ENCODE measurements around the gene MROH7. TPM values are rescaled to one million over a fixed set of nuclear protein-coding genes. Genes with fewer than 3 reads are reported as not detected.

The MROH7 gene
- total and polyA plus RNA-seq, 2 of the 13 experiments (the other 11 are each of a cell fraction or from before 2014, with no cell fraction given), result 0.09 TPM

- H4K20me1 ChIP-seq (ENCODE audit: insufficient read depth, low read length), result peaks cover 2% of the 10 kb centered on the region; the same call in 1 of the 2 replicates
- no TSS peak for BruUV-seq (replicated peaks)
- no peak for TF ChIP-seq SMARCC2 (IDR thresholded peaks at IDR 0.05)
- TF ChIP-seq ZNF251 (CRISPR knock-in tag; IDR thresholded peaks at IDR 0.05), result no peak
- TF ChIP-seq CREBL2 (CRISPR knock-in tag; IDR thresholded peaks at IDR 0.05; ENCODE audit: borderline replicate concordance), result no peak
- TF ChIP-seq BATF2 (CRISPR knock-in tag; IDR thresholded peaks at IDR 0.05), result no peak
- TF ChIP-seq ZNF772 (CRISPR knock-in tag; IDR thresholded peaks at IDR 0.05), result no peak
- no peak for TF ChIP-seq ZNF33A (CRISPR knock-in tag; IDR thresholded peaks at IDR 0.05; ENCODE audit: borderline replicate concordance)
- TF ChIP-seq MZF1 (CRISPR knock-in tag; IDR thresholded peaks at IDR 0.05; ENCODE audit: borderline replicate concordance), result no peak
- no peak for TF ChIP-seq HNF4A (CRISPR knock-in tag; IDR thresholded peaks at IDR 0.05)
- no peak for TF ChIP-seq DRAP1 (CRISPR knock-in tag; IDR thresholded peaks at IDR 0.05)
- no peak for TF ChIP-seq ZNF276 (CRISPR knock-in tag; IDR thresholded peaks at IDR 0.05; ENCODE audit: low read depth)
- FAIRE-seq (no peak), DNase-seq (ENCODE audit: low spot score) (no peak), ATAC-seq (no peak)
- CTCF ChIA-PET (ENCODE audit: low intra/inter-chr PET ratio, low total read pairs), result no interaction called here
- 69% methylated on average over 6 of the region's 6 CpGs for WGBS (ENCODE audit: low lambda C conversion rate)
- POLR2A ChIA-PET, result no interaction called here
- H3K79me2 ChIP-seq (ENCODE audit: insufficient read depth, low read length), result no peaks in the 10 kb centered on the region
- intact Hi-C loops (cut with micrococcal nuclease; ENCODE audit: unreplicated experiment) (no loop called here), in situ Hi-C loops (cut with HindIII; ENCODE audit: extremely low pct_ligation_motif_present, low pct_unique_long_range_greater_than_20kb) (no loop called here)
- H2AFZ ChIP-seq (ENCODE audit: low read length), result no peak overlapping the region
- H3K9me3 ChIP-seq (ENCODE audit: low read length), result no peaks in the 10 kb centered on the region
- no peak overlapping the region for H3K27ac ChIP-seq (ENCODE audit: extremely low read length, insufficient read depth, low read length)
- no peak overlapping the region for H3K4me3 ChIP-seq (replicated peaks in 1 of 3; ENCODE audit: insufficient read depth in 1 of 3, low read depth in 2 of 3, low read length in 3 of 3)
- H3K36me3 ChIP-seq (replicated peaks in 1 of 2; ENCODE audit: control insufficient read depth in 1 of 2, insufficient read depth in 2 of 2, low read length in 2 of 2), result peaks cover 15 to 27% of the 10 kb centered on the region in 2 experiments
- H3K4me2 ChIP-seq (ENCODE audit: low read depth, low read length), result no peak overlapping the region
- no peaks in the 10 kb centered on the region; a peak in 1 of 5 replicates for H3K27me3 ChIP-seq (ENCODE audit: control insufficient read depth in 1 of 2, insufficient read depth in 2 of 2, low read length in 2 of 2)
- no peaks in the 10 kb centered on the region for H3K4me1 ChIP-seq (ENCODE audit: insufficient read depth, low read length)
- H3K9ac ChIP-seq (ENCODE audit: insufficient read depth, low read depth, low read length), result no peak overlapping the region
These were observed 103.7 kb downstream of the MROH7 start for GRCh38 chr1:54745274-54745673.

Data from HepG2 (cell line).